Nephron (organoid): ENCODE results near the gene WWC2.

Experiments used
- H3K27ac Mint-ChIP-seq, 3 experiments: 2 replicates each; pipeline ENCODE4 v1.8.0; 2020; ENCODE audit warnings: mixed read lengths in 3 of 3, mild to moderate bottlenecking in 2 of 3, moderate library complexity in 1 of 3
- H3K27me3 Mint-ChIP-seq: 2 replicates; pipeline ENCODE4 v1.8.0; 2021; ENCODE audit warnings: low read depth, mild to moderate bottlenecking, moderate library complexity, mixed read lengths
- H3K36me3 Mint-ChIP-seq: 2 replicates; pipeline ENCODE4 v1.8.0; 2020; ENCODE audit warnings: low read depth, mixed read lengths
- H3K4me1 Mint-ChIP-seq: 2 replicates; pipeline ENCODE4 v1.8.0; 2020; ENCODE audit warnings: mixed read lengths
- H3K4me3 Mint-ChIP-seq, 3 experiments: 2 replicates each; pipeline ENCODE4 v1.8.0; 2020; ENCODE audit warnings: mild to moderate bottlenecking in 3 of 3, mixed read lengths in 3 of 3, moderate library complexity in 2 of 3
- H3K9me3 Mint-ChIP-seq: 2 replicates; pipeline ENCODE4 v1.8.0; 2020; ENCODE audit warnings: mixed read lengths
- CTCF ChIP-seq, 3 experiments: fragments of 200-600 bp; sonication (generic); IDR thresholded peaks; one replicate each; pipeline ENCODE4 v1.5.0; 2021; ENCODE audit warnings: antibody characterized with exemption in 3 of 3; ENCODE audit not compliant: unreplicated experiment in 3 of 3

The WWC2 gene

GRCh38 chr4:183139972-183140570 lies 41.0 kb downstream of the WWC2 start:
- peaks cover 16% of the 10 kb centered on the region for H3K4me1 Mint-ChIP-seq
- H3K4me3 Mint-ChIP-seq, result no peak overlapping the region
- H3K27me3 Mint-ChIP-seq, result no peaks in the 10 kb centered on the region
- peaks cover 3% of the 10 kb centered on the region for H3K36me3 Mint-ChIP-seq
- no peaks in the 10 kb centered on the region for H3K9me3 Mint-ChIP-seq
- TF ChIP-seq CTCF (IDR thresholded peaks at IDR 0.05; ENCODE audit: unreplicated experiment in 3 of 3), result no peak
- no peak overlapping the region for H3K27ac Mint-ChIP-seq

- Mint-ChIP-seq H3K9me3 (no peaks in the 10 kb centered on the region), H3K36me3 (peaks cover 3% of the 10 kb centered on the region), H3K4me3 (no peak overlapping the region), H3K4me1 (peaks cover 22% of the 10 kb centered on the region), H3K27ac (no peak overlapping the region), H3K27me3 (no peaks in the 10 kb centered on the region)
- no peak for TF ChIP-seq CTCF (IDR thresholded peaks at IDR 0.05; ENCODE audit: unreplicated experiment in 3 of 3)
Measured at GRCh38 chr4:183140911-183141320, 41.9 kb downstream of the WWC2 start.

GRCh38 chr4:183141997-183142396 lies 42.9 kb downstream of the WWC2 start:
- Mint-ChIP-seq H3K4me3 (no peak overlapping the region), H3K4me1 (peaks cover 30% of the 10 kb centered on the region), H3K27ac (peak overlapping the region in 1 of 3 experiments; percentile 45), H3K27me3 (no peaks in the 10 kb centered on the region), H3K9me3 (no peaks in the 10 kb centered on the region), H3K36me3 (peaks cover 3% of the 10 kb centered on the region)
- TF ChIP-seq CTCF (IDR thresholded peaks at IDR 0.05; ENCODE audit: unreplicated experiment in 3 of 3), result no peak

- Mint-ChIP-seq H3K4me3 (no peak overlapping the region), H3K27ac (peak overlapping the region in 1 of 3 experiments; percentile 50), H3K4me1 (peaks cover 30% of the 10 kb centered on the region), H3K27me3 (no peaks in the 10 kb centered on the region), H3K9me3 (no peaks in the 10 kb centered on the region), H3K36me3 (peaks cover 3% of the 10 kb centered on the region)
- no peak for TF ChIP-seq CTCF (IDR thresholded peaks at IDR 0.05; ENCODE audit: unreplicated experiment in 3 of 3)
Measured at GRCh38 chr4:183142571-183143550, 43.8 kb downstream of the WWC2 start.

GRCh38 chr4:183144787-183145186 lies 45.7 kb downstream of the WWC2 start:
- TF ChIP-seq CTCF (IDR thresholded peaks at IDR 0.05; ENCODE audit: unreplicated experiment in 3 of 3), result no peak
- Mint-ChIP-seq H3K36me3 (no peaks in the 10 kb centered on the region), H3K4me3 (no peak overlapping the region), H3K27ac (no peak overlapping the region), H3K9me3 (no peaks in the 10 kb centered on the region), H3K27me3 (no peaks in the 10 kb centered on the region), H3K4me1 (peaks cover 36% of the 10 kb centered on the region)
